SK-N-SH treated with all-trans-retinoic acid at 6 μM for 48 hours (cell line): ENCODE measurements around the gene ZNF679.
"Not testable (repeated sequence)": the region's sequence is repeated elsewhere in the genome, so short reads cannot be mapped to it uniquely, and the experiment has no call there.

Experiments
- ATAC-seq: fragments of 200-7000 bp; cut with Tn5 transposase; 3 replicates; pipeline ENCODE4 v1.9.1; 2020; ENCODE audit warnings: mild to moderate bottlenecking, moderate library complexity
- ARNTL ChIP-seq: fragments of 450-650 bp; formaldehyde crosslinking; IDR thresholded peaks from 2 replicates; pipeline ENCODE4 v1.5.0; 2020; ENCODE audit warnings: low read depth, mild to moderate bottlenecking, moderate library complexity, borderline replicate concordance
- BACH2 ChIP-seq: fragments of 250-450 bp; sonication (Bioruptor Pico); IDR thresholded peaks from 2 replicates; pipeline ENCODE4 v1.9.0; 2021; ENCODE audit warnings: mild to moderate bottlenecking, borderline replicate concordance
- CREB5 ChIP-seq: fragments of 250-450 bp; sonication (Bioruptor Pico); IDR thresholded peaks from 2 replicates; pipeline ENCODE4 v1.5.1; 2020; ENCODE audit warnings: low read depth, mild to moderate bottlenecking, moderate library complexity
- CSDC2 ChIP-seq: fragments of 250-450 bp; sonication (Bioruptor Pico); IDR thresholded peaks from 2 replicates; pipeline ENCODE4 v1.5.0; 2020; ENCODE audit warnings: mild to moderate bottlenecking, moderate library complexity
- CSRNP3 ChIP-seq: fragments of 250-450 bp; sonication (Bioruptor Pico); IDR thresholded peaks from 2 replicates; pipeline ENCODE4 v1.5.1; 2021; ENCODE audit warnings: mild to moderate bottlenecking, moderate library complexity
- ESRRG ChIP-seq: fragments of 250-450 bp; sonication (Bioruptor Pico); IDR thresholded peaks from 2 replicates; pipeline ENCODE4 v1.6.1; 2021; ENCODE audit warnings: mild to moderate bottlenecking
- GLIS3 ChIP-seq: fragments of 250-450 bp; sonication (Bioruptor Pico); IDR thresholded peaks from 2 replicates; pipeline ENCODE4 v1.5.0; 2020; ENCODE audit warnings: mild to moderate bottlenecking, moderate library complexity
- ISL1 ChIP-seq: fragments of 250-450 bp; sonication (Bioruptor Pico); IDR thresholded peaks from 2 replicates; pipeline ENCODE4 v2.1.2; 2022; ENCODE audit warnings: mild to moderate bottlenecking, moderate library complexity
- OSR1 ChIP-seq: fragments of 250-450 bp; sonication (Bioruptor Pico); IDR thresholded peaks from 2 replicates; pipeline ENCODE4 v1.8.0; 2022; ENCODE audit warnings: moderate library complexity, mild to moderate bottlenecking, inconsistent platforms
- PATZ1 ChIP-seq: fragments of 250-450 bp; sonication (Bioruptor Pico); IDR thresholded peaks from 2 replicates; pipeline ENCODE4 v1.8.0; 2020; ENCODE audit warnings: mild to moderate bottlenecking, moderate library complexity, borderline replicate concordance
- POU6F1 ChIP-seq: fragments of 250-450 bp; sonication (Bioruptor Pico); IDR thresholded peaks from 2 replicates; pipeline ENCODE4 v1.8.0; 2021; ENCODE audit warnings: low read depth, mild to moderate bottlenecking, moderate library complexity, borderline replicate concordance
- RARB ChIP-seq: fragments of 250-450 bp; sonication (Bioruptor Pico); IDR thresholded peaks from 2 replicates; pipeline ENCODE4 v1.8.0; 2021; ENCODE audit warnings: mild to moderate bottlenecking, moderate library complexity
- SNAI2 ChIP-seq: fragments of 250-450 bp; sonication (Bioruptor Pico); IDR thresholded peaks from 2 replicates; pipeline ENCODE4 v1.5.0; 2020; ENCODE audit warnings: mild to moderate bottlenecking, moderate library complexity
- TCF4 ChIP-seq: fragments of 250-450 bp; sonication (Bioruptor Pico); IDR thresholded peaks from 2 replicates; pipeline ENCODE4 v1.8.0; 2021; ENCODE audit warnings: mild to moderate bottlenecking, moderate library complexity, borderline replicate concordance
- TOX ChIP-seq: fragments of 250-450 bp; sonication (Bioruptor Pico); IDR thresholded peaks from 2 replicates; pipeline ENCODE4 v1.8.0; 2021; ENCODE audit warnings: mild to moderate bottlenecking, moderate library complexity, borderline replicate concordance
- TSHZ2 ChIP-seq: fragments of 250-450 bp; sonication (Bioruptor Pico); IDR thresholded peaks from 2 replicates; pipeline ENCODE4 v1.5.0; 2020; ENCODE audit warnings: mild to moderate bottlenecking, moderate library complexity
- ZC3H10 ChIP-seq: fragments of 250-450 bp; sonication (Bioruptor Pico); IDR thresholded peaks from 2 replicates; pipeline ENCODE4 v1.5.1; 2021; ENCODE audit warnings: mild to moderate bottlenecking, moderate library complexity
- ZFP3 ChIP-seq: fragments of 250-450 bp; sonication (Bioruptor Pico); IDR thresholded peaks from 2 replicates; pipeline ENCODE4 v1.5.0; 2020; ENCODE audit warnings: mild to moderate bottlenecking, moderate library complexity
- ZFP30 ChIP-seq: fragments of 450-650 bp; formaldehyde crosslinking; IDR thresholded peaks from 2 replicates; pipeline ENCODE4 v1.5.0; 2022; ENCODE audit warnings: mild to moderate bottlenecking, moderate library complexity
- ZNF565 ChIP-seq: fragments of 450-650 bp; formaldehyde crosslinking; conservative IDR thresholded peaks from 2 replicates; pipeline ENCODE4 v1.5.0; 2020; ENCODE audit warnings: low read depth, mild to moderate bottlenecking, moderate library complexity
- ZNF70 ChIP-seq: fragments of 450-650 bp; formaldehyde crosslinking; IDR thresholded peaks from 2 replicates; pipeline ENCODE4 v1.5.0; 2020; ENCODE audit warnings: mild to moderate bottlenecking, moderate library complexity
- ZNF8 ChIP-seq: fragments of 450-650 bp; formaldehyde crosslinking; IDR thresholded peaks from 2 replicates; pipeline ENCODE4 v1.5.0; 2020; ENCODE audit warnings: mild to moderate bottlenecking, moderate library complexity

The ZNF679 gene

GRCh38 chr7:64294701-64295420, 66.6 kb downstream of the ZNF679 start:
- no peak for TF ChIP-seq PATZ1 (CRISPR knock-in tag)
- TF ChIP-seq ESRRG (CRISPR knock-in tag): no peak
- no peak for TF ChIP-seq CSDC2 (CRISPR knock-in tag)
- no peak for TF ChIP-seq ZFP3 (CRISPR knock-in tag)
- no peak for TF ChIP-seq ZNF70 (CRISPR knock-in tag)
- no peak for TF ChIP-seq ZC3H10 (CRISPR knock-in tag)
- TF ChIP-seq CSRNP3 (CRISPR knock-in tag): no peak
- TF ChIP-seq ZNF565 (CRISPR knock-in tag): no peak
- no peak for TF ChIP-seq ISL1 (CRISPR knock-in tag)
- no peak for TF ChIP-seq BACH2 (CRISPR knock-in tag)
- TF ChIP-seq TSHZ2 (CRISPR knock-in tag): no peak
- TF ChIP-seq RARB (CRISPR knock-in tag): no peak
- TF ChIP-seq ARNTL (CRISPR knock-in tag): no peak
- TF ChIP-seq POU6F1 (CRISPR knock-in tag): no peak
- no peak for TF ChIP-seq ZFP30 (CRISPR knock-in tag)
- TF ChIP-seq TOX (CRISPR knock-in tag): no peak
- no peak for TF ChIP-seq GLIS3 (CRISPR knock-in tag)
- TF ChIP-seq CREB5 (CRISPR knock-in tag): no peak
- ATAC-seq: no peak

- ATAC-seq: not testable (repeated sequence)
These were observed 69.1 kb downstream of the ZNF679 start for GRCh38 chr7:64297418-64297817.

- ATAC-seq: no peak
- TF ChIP-seq ZFP30 (CRISPR knock-in tag) (no peak), BACH2 (CRISPR knock-in tag) (no peak), OSR1 (CRISPR knock-in tag) (no peak), PATZ1 (CRISPR knock-in tag) (no peak), TCF4 (CRISPR knock-in tag) (no peak), ZNF8 (CRISPR knock-in tag) (no peak), ESRRG (CRISPR knock-in tag) (no peak), SNAI2 (no peak), ZNF70 (CRISPR knock-in tag) (no peak), RARB (CRISPR knock-in tag) (no peak), ISL1 (CRISPR knock-in tag) (no peak), POU6F1 (CRISPR knock-in tag) (no peak), ARNTL (CRISPR knock-in tag) (no peak), GLIS3 (CRISPR knock-in tag) (no peak)
These were observed 72.5 kb downstream of the ZNF679 start for GRCh38 chr7:64300641-64301405.
